Memory B cell (primary cell): ENCODE results near the gene INSIG1.

Experiments
- ATAC-seq: fragments of 150-1000 bp; cut with Tn5 transposase; 2 replicates; pipeline ENCODE4 v1.10.0; 2021; ENCODE audit warnings: low read depth, mild to moderate bottlenecking, moderate library complexity
- DNase-seq, 2 donors: peaks; one replicate each; pipeline ENCODE4 v3.0.0; 2022; ENCODE audit warnings: low spot score in 2 of 2
- H3K27ac Mint-ChIP-seq: one replicate; pipeline ENCODE4 v1.8.0; 2022; ENCODE audit warnings: mild to moderate bottlenecking, moderate library complexity, mixed read lengths
- H3K27me3 Mint-ChIP-seq: one replicate; pipeline ENCODE4 v1.8.0; 2022; ENCODE audit warnings: mixed read lengths
- H3K36me3 Mint-ChIP-seq: one replicate; pipeline ENCODE4 v1.8.0; 2022; ENCODE audit warnings: mild to moderate bottlenecking, mixed read lengths
- H3K4me1 Mint-ChIP-seq: one replicate; pipeline ENCODE4 v1.8.0; 2022; ENCODE audit warnings: mixed read lengths
- H3K4me3 Mint-ChIP-seq: one replicate; pipeline ENCODE4 v1.8.0; 2022; ENCODE audit warnings: mild to moderate bottlenecking, moderate library complexity, mixed read lengths
- H3K9me3 Mint-ChIP-seq: one replicate; pipeline ENCODE4 v1.8.0; 2022; ENCODE audit warnings: mixed read lengths

INSIG1 gene

GRCh38 chr7:155327590-155328320 lies 30.1 kb downstream of the INSIG1 start:
- ATAC-seq = no peak
- H3K36me3 Mint-ChIP-seq = no peaks in the 10 kb centered on the region
- H3K27ac Mint-ChIP-seq = no peak overlapping the region
- H3K4me3 Mint-ChIP-seq = no peak overlapping the region
- H3K27me3 Mint-ChIP-seq = peaks cover 6% of the 10 kb centered on the region
- H3K9me3 Mint-ChIP-seq = peaks cover 7% of the 10 kb centered on the region
- H3K4me1 Mint-ChIP-seq = no peaks in the 10 kb centered on the region
- DNase-seq = no peak

- no peak overlapping the region for H3K4me3 Mint-ChIP-seq
- H3K9me3 Mint-ChIP-seq = no peaks in the 10 kb centered on the region
- H3K4me1 Mint-ChIP-seq = no peaks in the 10 kb centered on the region
- H3K27me3 Mint-ChIP-seq = peaks cover 6% of the 10 kb centered on the region
- no peak overlapping the region for H3K27ac Mint-ChIP-seq
- DNase-seq (no peak), ATAC-seq (no peak)
- H3K36me3 Mint-ChIP-seq = no peaks in the 10 kb centered on the region
Observed at GRCh38 chr7:155329225-155329624, 31.5 kb downstream of the INSIG1 start.

DNA sequence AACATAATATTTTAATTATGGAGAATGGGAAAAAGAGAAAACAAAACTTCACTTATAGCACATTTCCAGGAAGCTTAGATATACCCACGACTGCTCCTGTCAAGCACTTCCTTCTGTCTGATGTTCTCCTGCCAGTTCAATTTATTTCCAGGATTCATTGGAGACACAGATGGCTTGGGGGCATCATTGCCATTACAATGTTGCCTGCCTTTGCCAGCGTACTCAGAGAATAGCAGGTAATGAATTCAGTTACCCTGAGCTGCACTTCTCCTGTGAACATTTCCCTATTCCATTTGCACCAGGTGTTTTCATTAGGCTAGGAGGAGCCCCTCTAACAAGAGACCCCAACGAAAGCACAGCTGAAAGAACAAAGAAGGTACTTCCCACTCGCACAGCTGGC lies 33.7 kb downstream of the INSIG1 start:
- no peaks in the 10 kb centered on the region for H3K36me3 Mint-ChIP-seq
- DNase-seq (no peak), ATAC-seq (no peak)
- H3K27me3 Mint-ChIP-seq = peaks cover 4% of the 10 kb centered on the region
- H3K27ac Mint-ChIP-seq = no peak overlapping the region
- no peaks in the 10 kb centered on the region for H3K9me3 Mint-ChIP-seq
- no peak overlapping the region for H3K4me3 Mint-ChIP-seq
- H3K4me1 Mint-ChIP-seq = no peaks in the 10 kb centered on the region

DNA sequence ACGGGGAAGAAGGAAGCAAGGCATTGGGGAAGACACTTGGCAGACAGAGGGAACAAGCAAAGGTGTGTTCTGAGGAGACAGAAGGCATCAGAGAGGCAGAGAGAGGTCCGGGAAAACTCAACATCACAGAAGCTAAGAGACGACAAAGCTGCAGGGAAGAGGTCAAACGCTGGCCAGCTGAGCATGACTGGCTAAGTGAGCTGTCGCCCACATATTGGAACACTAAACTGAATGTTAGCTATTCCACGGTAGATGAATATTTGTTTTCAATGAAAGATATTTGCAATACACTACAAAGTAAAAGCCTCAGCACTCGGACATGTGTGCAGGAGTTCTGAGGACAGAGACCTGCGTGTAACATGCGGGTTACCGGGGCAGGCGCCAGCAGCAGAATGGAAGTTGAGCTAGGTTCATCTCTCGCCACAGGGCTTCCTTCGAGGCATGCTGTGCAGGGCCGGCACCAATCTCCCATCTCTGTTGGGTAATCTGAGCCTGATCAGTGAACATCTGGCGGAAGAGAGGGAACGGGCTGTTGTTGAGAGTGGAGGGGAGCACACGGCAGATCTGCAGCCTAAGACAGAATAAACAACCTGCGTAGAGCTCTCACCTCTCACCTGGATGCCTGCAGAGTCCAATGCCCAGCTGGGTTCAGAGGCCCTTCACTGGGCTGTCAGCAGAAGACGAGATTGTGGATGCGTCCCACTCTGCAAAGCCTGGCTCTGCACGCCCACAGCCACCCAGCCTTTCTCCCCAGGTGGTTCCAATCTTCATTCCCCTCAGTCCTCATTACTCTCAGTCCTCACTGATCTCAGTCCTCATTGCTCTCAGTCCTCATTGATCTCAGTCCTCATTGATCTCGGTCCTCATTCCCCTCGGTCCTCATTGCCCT lies 35.9 kb downstream of the INSIG1 start:
- Mint-ChIP-seq H3K9me3 (no peaks in the 10 kb centered on the region), H3K27ac (no peak overlapping the region), H3K36me3 (no peaks in the 10 kb centered on the region), H3K27me3 (peaks cover 5% of the 10 kb centered on the region), H3K4me3 (no peak overlapping the region), H3K4me1 (peaks cover 2% of the 10 kb centered on the region)
- ATAC-seq = no peak
- no peak for DNase-seq

- peaks cover 5% of the 10 kb centered on the region for H3K27me3 Mint-ChIP-seq
- no peak overlapping the region for H3K27ac Mint-ChIP-seq
- H3K4me1 Mint-ChIP-seq = peaks cover 2% of the 10 kb centered on the region
- no peaks in the 10 kb centered on the region for H3K9me3 Mint-ChIP-seq
- no peak overlapping the region for H3K4me3 Mint-ChIP-seq
- H3K36me3 Mint-ChIP-seq = no peaks in the 10 kb centered on the region
- ATAC-seq = no peak
- no peak for DNase-seq
Observed at GRCh38 chr7:155336812-155337602, 39.3 kb downstream of the INSIG1 start.

GRCh38 chr7:155337946-155338631 lies 40.4 kb downstream of the INSIG1 start:
- Mint-ChIP-seq H3K27ac (no peak overlapping the region), H3K36me3 (no peaks in the 10 kb centered on the region), H3K27me3 (peaks cover 5% of the 10 kb centered on the region), H3K4me3 (no peak overlapping the region), H3K4me1 (peaks cover 2% of the 10 kb centered on the region), H3K9me3 (no peaks in the 10 kb centered on the region)
- DNase-seq (no peak), ATAC-seq (no peak)

GRCh38 chr7:155338632-155339320 lies 41.1 kb downstream of the INSIG1 start:
- H3K27ac Mint-ChIP-seq = no peak overlapping the region
- no peak overlapping the region for H3K4me3 Mint-ChIP-seq
- no peak for DNase-seq
- peaks cover 5% of the 10 kb centered on the region for H3K27me3 Mint-ChIP-seq
- H3K4me1 Mint-ChIP-seq = peaks cover 2% of the 10 kb centered on the region
- peak; percentile 54 for ATAC-seq
- H3K36me3 Mint-ChIP-seq = no peaks in the 10 kb centered on the region
- H3K9me3 Mint-ChIP-seq = no peaks in the 10 kb centered on the region

- Mint-ChIP-seq H3K27ac (no peak overlapping the region), H3K36me3 (no peaks in the 10 kb centered on the region), H3K9me3 (no peaks in the 10 kb centered on the region), H3K27me3 (peaks cover 5% of the 10 kb centered on the region), H3K4me1 (peaks cover 2% of the 10 kb centered on the region), H3K4me3 (no peak overlapping the region)
- DNase-seq (no peak), ATAC-seq (no peak)
Observed at GRCh38 chr7:155339474-155339873, 41.8 kb downstream of the INSIG1 start.

GRCh38 chr7:155340071-155340531 lies 42.4 kb downstream of the INSIG1 start:
- ATAC-seq = no peak
- H3K4me1 Mint-ChIP-seq = peaks cover 4% of the 10 kb centered on the region
- no peaks in the 10 kb centered on the region for H3K9me3 Mint-ChIP-seq
- no peak overlapping the region for H3K27ac Mint-ChIP-seq
- H3K27me3 Mint-ChIP-seq = peaks cover 5% of the 10 kb centered on the region
- no peak for DNase-seq
- H3K4me3 Mint-ChIP-seq = no peak overlapping the region
- H3K36me3 Mint-ChIP-seq = no peaks in the 10 kb centered on the region

- H3K9me3 Mint-ChIP-seq = no peaks in the 10 kb centered on the region
- DNase-seq (no peak), ATAC-seq (no peak)
- H3K4me1 Mint-ChIP-seq = peaks cover 8% of the 10 kb centered on the region
- peaks cover 5% of the 10 kb centered on the region for H3K27me3 Mint-ChIP-seq
- no peak overlapping the region for H3K27ac Mint-ChIP-seq
- no peak overlapping the region for H3K4me3 Mint-ChIP-seq
- no peaks in the 10 kb centered on the region for H3K36me3 Mint-ChIP-seq
Observed at GRCh38 chr7:155340721-155341120, 43.0 kb downstream of the INSIG1 start.

GRCh38 chr7:155341463-155341983 lies 43.8 kb downstream of the INSIG1 start:
- no peak for ATAC-seq
- H3K4me3 Mint-ChIP-seq = no peak overlapping the region
- no peak for DNase-seq
- no peak overlapping the region for H3K27ac Mint-ChIP-seq
- peaks cover 8% of the 10 kb centered on the region for H3K4me1 Mint-ChIP-seq
- no peaks in the 10 kb centered on the region for H3K9me3 Mint-ChIP-seq
- peaks cover 5% of the 10 kb centered on the region for H3K27me3 Mint-ChIP-seq
- H3K36me3 Mint-ChIP-seq = no peaks in the 10 kb centered on the region

GRCh38 chr7:155342313-155342712 lies 44.6 kb downstream of the INSIG1 start:
- Mint-ChIP-seq H3K27ac (no peak overlapping the region), H3K4me3 (no peak overlapping the region)

GRCh38 chr7:155343150-155343549 lies 45.5 kb downstream of the INSIG1 start:
- Mint-ChIP-seq H3K4me3 (no peak overlapping the region), H3K9me3 (no peaks in the 10 kb centered on the region), H3K36me3 (no peaks in the 10 kb centered on the region), H3K27ac (no peak overlapping the region), H3K27me3 (no peaks in the 10 kb centered on the region), H3K4me1 (peaks cover 6% of the 10 kb centered on the region)
- ATAC-seq = no peak
- DNase-seq = no peak

More at GRCh38 chr7:155342313-155342712, 44.6 kb downstream of the INSIG1 start:
- Mint-ChIP-seq H3K36me3 (no peaks in the 10 kb centered on the region), H3K4me1 (peaks cover 8% of the 10 kb centered on the region), H3K27me3 (peaks cover 5% of the 10 kb centered on the region), H3K9me3 (no peaks in the 10 kb centered on the region)
- ATAC-seq = no peak
- no peak for DNase-seq
